Measurements from ENCODE around the gene MSH3.
"Not testable (repeated sequence)": the region's sequence is repeated elsewhere in the genome, so short reads cannot be mapped to it uniquely, and the experiment has no call there.

The MSH3 gene

DNA sequence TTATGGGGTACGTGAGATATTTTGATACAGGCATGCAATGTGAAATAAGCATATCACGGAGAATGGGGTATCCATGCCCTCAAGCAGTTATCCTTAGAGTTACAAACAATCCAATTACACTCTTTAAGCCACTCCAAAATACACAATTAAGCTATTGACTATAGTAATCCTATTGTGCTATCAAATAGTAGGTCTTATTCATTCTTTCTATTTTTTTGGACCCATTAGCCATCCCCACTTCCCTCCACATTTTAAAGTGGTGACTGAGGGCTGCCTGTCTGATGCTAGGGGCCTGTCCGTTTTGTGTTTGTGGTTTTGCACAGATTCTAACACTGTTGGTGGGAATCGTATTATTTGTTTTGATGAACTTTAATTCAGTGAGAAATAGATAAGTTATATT lies 130.0 kb downstream of the MSH3 start:
- Histone ChIP-seq H3K4me2 (ENCODE audit: low read length) (no peak overlapping the region), H4K20me1 (ENCODE audit: control insufficient read depth, insufficient read depth, low read depth, low read length) (no peaks in the 10 kb centered on the region), H3K27me3 (ENCODE audit: control insufficient read depth, low read length) (no peaks in the 10 kb centered on the region), H3K4me3 (ENCODE audit: low read length) (no peak overlapping the region), H3K36me3 (ENCODE audit: control insufficient read depth, low read length) (peaks cover 9% of the 10 kb centered on the region), H3K9me2 (replicated peaks; ENCODE audit: control insufficient read depth, low read length) (no peaks in the 10 kb centered on the region), H3K27ac (ENCODE audit: low read depth, low read length) (no peak overlapping the region), H3K4me1 (ENCODE audit: control insufficient read depth, low read length) (no peaks in the 10 kb centered on the region), H3F3A (ENCODE audit: control insufficient read depth, insufficient read depth) (no peaks in the 10 kb centered on the region), H3K79me2 (ENCODE audit: control insufficient read depth, low read length) (no peaks in the 10 kb centered on the region), H3K9me3 (ENCODE audit: control insufficient read depth, insufficient read depth, low read length) (no peaks in the 10 kb centered on the region)
- TF ChIP-seq EZH2phosphoT487 (IDR thresholded peaks at IDR 0.05; ENCODE audit: borderline replicate concordance, low read length) (no peak), CTCF (IDR thresholded peaks at IDR 0.05; ENCODE audit: low read depth, low read length, poor library complexity, severe bottlenecking) (no peak)

- not testable (repeated sequence) for H3K4me1 ChIP-seq (ENCODE audit: control insufficient read depth, low read length); H3K27me3 ChIP-seq (ENCODE audit: control insufficient read depth, low read length); H3K4me3 ChIP-seq (ENCODE audit: low read length); H4K20me1 ChIP-seq (ENCODE audit: control insufficient read depth, insufficient read depth, low read depth, low read length); H3K4me2 ChIP-seq (ENCODE audit: low read length); H3K9me2 ChIP-seq (replicated peaks; ENCODE audit: control insufficient read depth, low read length); H3K9me3 ChIP-seq (ENCODE audit: control insufficient read depth, insufficient read depth, low read length); H3F3A ChIP-seq (ENCODE audit: control insufficient read depth, insufficient read depth); H3K27ac ChIP-seq (ENCODE audit: low read depth, low read length); H3K79me2 ChIP-seq (ENCODE audit: control insufficient read depth, low read length)
- H3K36me3 ChIP-seq (ENCODE audit: control insufficient read depth, low read length), result peaks cover 34% of the 10 kb centered on the region
These were observed 135.0 kb downstream of the MSH3 start for GRCh38 chr5:80789319-80790016.

- Histone ChIP-seq H3F3A (ENCODE audit: control insufficient read depth, insufficient read depth) (no peaks in the 10 kb centered on the region), H3K36me3 (ENCODE audit: control insufficient read depth, low read length) (peaks cover 40% of the 10 kb centered on the region), H3K9me3 (ENCODE audit: control insufficient read depth, insufficient read depth, low read length) (no peaks in the 10 kb centered on the region), H3K79me2 (ENCODE audit: control insufficient read depth, low read length) (no peaks in the 10 kb centered on the region), H3K4me3 (ENCODE audit: low read length) (no peak overlapping the region), H3K4me2 (ENCODE audit: low read length) (no peak overlapping the region), H3K27ac (ENCODE audit: low read depth, low read length) (no peak overlapping the region), H3K9me2 (replicated peaks; ENCODE audit: control insufficient read depth, low read length) (no peaks in the 10 kb centered on the region), H3K4me1 (ENCODE audit: control insufficient read depth, low read length) (no peaks in the 10 kb centered on the region), H3K27me3 (ENCODE audit: control insufficient read depth, low read length) (no peaks in the 10 kb centered on the region), H4K20me1 (ENCODE audit: control insufficient read depth, insufficient read depth, low read depth, low read length) (no peaks in the 10 kb centered on the region)
- no peak for TF ChIP-seq CTCF (IDR thresholded peaks at IDR 0.05; ENCODE audit: low read depth, low read length, poor library complexity, severe bottlenecking)
- TF ChIP-seq EZH2phosphoT487 (IDR thresholded peaks at IDR 0.05; ENCODE audit: borderline replicate concordance, low read length), result no peak
These were observed 136.2 kb downstream of the MSH3 start for GRCh38 chr5:80790698-80791097.

GRCh38 chr5:80793354-80793753 lies 138.9 kb downstream of the MSH3 start:
- no peaks in the 10 kb centered on the region for H4K20me1 ChIP-seq (ENCODE audit: control insufficient read depth, insufficient read depth, low read depth, low read length)
- H3K79me2 ChIP-seq (ENCODE audit: control insufficient read depth, low read length), result no peaks in the 10 kb centered on the region
- H3K9me3 ChIP-seq (ENCODE audit: control insufficient read depth, insufficient read depth, low read length), result no peaks in the 10 kb centered on the region
- H3F3A ChIP-seq (ENCODE audit: control insufficient read depth, insufficient read depth), result no peaks in the 10 kb centered on the region
- H3K4me3 ChIP-seq (ENCODE audit: low read length), result no peak overlapping the region
- H3K36me3 ChIP-seq (ENCODE audit: control insufficient read depth, low read length), result peaks cover 40% of the 10 kb centered on the region
- H3K4me2 ChIP-seq (ENCODE audit: low read length), result no peak overlapping the region
- H3K27me3 ChIP-seq (ENCODE audit: control insufficient read depth, low read length), result no peaks in the 10 kb centered on the region
- no peak for TF ChIP-seq CTCF (IDR thresholded peaks at IDR 0.05; ENCODE audit: low read depth, low read length, poor library complexity, severe bottlenecking)
- no peak for TF ChIP-seq EZH2phosphoT487 (IDR thresholded peaks at IDR 0.05; ENCODE audit: borderline replicate concordance, low read length)
- H3K4me1 ChIP-seq (ENCODE audit: control insufficient read depth, low read length), result no peaks in the 10 kb centered on the region
- H3K9me2 ChIP-seq (replicated peaks; ENCODE audit: control insufficient read depth, low read length), result no peaks in the 10 kb centered on the region
- no peak overlapping the region for H3K27ac ChIP-seq (ENCODE audit: low read depth, low read length)
